Gastrocnemius medialis (tissue), 4 donors: ENCODE data around the gene SV2B.

Source experiments
- CTCF ChIP-seq, 5 experiments: fragments of 450-650 bp in 3 of 5; fragments of 200-600 bp in 2 of 5; sonication (generic) in 2 of 5; IDR thresholded peaks in 4 of 5; conservative IDR thresholded peaks in 1 of 5; 1 replicate in 4 of 5; 2 replicates in 1 of 5; pipeline ENCODE4 v1.5.1; 2016 to 2019; ENCODE audit warnings: antibody characterized with exemption in 5 of 5, mild to moderate bottlenecking in 3 of 5, moderate library complexity in 3 of 5
- POLR2A ChIP-seq, 2 donors: fragments of 450-650 bp; IDR thresholded peaks; one replicate each; pipeline ENCODE4 v1.6.1; 2017; ENCODE audit warnings: antibody characterized with exemption in 2 of 2, mild to moderate bottlenecking in 2 of 2, moderate library complexity in 2 of 2

- TF ChIP-seq POLR2A (IDR thresholded peaks at IDR 0.05) (no peak), CTCF (IDR thresholded peaks at IDR 0.05 in 4 of 5, conservative IDR thresholded peaks at IDR 0.05 in 1 of 5) (no peak)
These were observed 9.8 kb downstream of the SV2B start for GRCh38 chr15:91109885-91110284.
